ENCODE data around the gene TTF2.
"Not testable (repeated sequence)": the region's sequence is repeated elsewhere in the genome, so short reads cannot be mapped to it uniquely, and the experiment has no call there.

Gene TTF2

DNA sequence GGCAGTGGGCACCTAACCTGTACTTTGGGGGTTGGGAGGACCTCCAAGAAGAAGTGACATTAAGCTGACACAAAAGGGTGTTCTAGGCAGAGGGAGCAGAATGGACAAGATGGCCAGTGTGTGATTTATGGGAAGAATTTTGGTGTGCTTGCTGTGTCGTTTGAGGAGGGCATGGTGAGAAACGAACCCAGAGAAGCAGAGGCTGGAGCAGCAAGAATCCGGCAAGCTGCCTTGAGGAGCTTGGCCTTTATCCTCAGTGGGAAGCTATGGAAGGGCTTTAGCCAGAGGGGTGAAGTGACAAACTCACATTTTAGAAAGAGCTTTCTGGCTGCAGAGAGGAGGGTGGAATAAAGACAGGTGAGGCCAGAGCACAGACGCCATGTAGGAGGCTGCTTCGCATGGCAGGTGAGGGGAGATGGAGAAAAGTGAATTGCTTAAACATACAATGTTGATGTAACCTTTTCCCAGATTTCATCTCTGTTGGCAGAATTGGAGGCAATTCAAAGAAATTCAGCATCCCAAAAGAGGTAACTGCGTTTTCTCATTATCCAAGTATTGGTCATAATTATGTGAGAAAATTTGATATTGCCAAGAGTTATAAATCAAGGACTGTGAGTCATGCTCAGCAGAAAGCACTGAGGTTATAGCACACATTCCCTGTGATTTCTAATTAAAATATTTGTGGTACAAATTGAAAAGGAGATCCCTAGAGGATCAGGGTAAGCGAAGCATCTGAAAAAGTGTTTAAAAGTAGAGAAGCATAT, 34.9 kb downstream of the TTF2 start:
- Mint-ChIP-seq H3K27ac (peak overlapping the region; percentile 17), H3K9me3 (no peaks in the 10 kb centered on the region), H3K4me3 (no peak overlapping the region), H3K36me3 (peaks cover 97% of the 10 kb centered on the region), H3K4me1 (peaks cover 6% of the 10 kb centered on the region)
- DNase-seq (ENCODE audit: low spot score in 2 of 2) (no peak), ATAC-seq (no peak)

DNA sequence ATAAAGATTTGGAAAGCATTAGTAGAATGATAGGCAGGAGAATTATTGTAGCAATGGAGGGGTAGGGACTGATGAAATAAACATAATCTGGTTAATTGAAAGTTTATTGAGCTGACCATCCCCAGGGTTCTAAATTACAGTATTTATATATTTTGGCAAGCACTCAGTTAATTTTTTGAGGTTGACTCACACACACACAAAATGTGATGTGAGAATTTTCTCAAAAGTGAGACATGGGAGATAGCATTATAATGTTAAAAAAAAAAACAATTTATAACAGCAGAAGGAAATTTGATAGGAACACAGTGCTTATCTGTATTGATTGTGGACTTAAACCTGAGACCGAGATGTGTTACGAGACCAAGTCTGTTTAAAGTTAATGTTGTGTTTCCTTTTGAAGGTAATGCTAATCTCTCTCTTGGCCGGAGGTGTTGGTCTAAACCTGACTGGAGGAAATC, 36.9 kb downstream of the TTF2 start:
- no peaks in the 10 kb centered on the region for H3K9me3 Mint-ChIP-seq
- H3K4me3 Mint-ChIP-seq, result no peak overlapping the region
- ATAC-seq, result no peak
- peaks cover 6% of the 10 kb centered on the region for H3K4me1 Mint-ChIP-seq
- no peak for DNase-seq (ENCODE audit: low spot score in 2 of 2)
- H3K36me3 Mint-ChIP-seq, result peaks cover 97% of the 10 kb centered on the region
- peak overlapping the region; percentile 2 for H3K27ac Mint-ChIP-seq

DNA sequence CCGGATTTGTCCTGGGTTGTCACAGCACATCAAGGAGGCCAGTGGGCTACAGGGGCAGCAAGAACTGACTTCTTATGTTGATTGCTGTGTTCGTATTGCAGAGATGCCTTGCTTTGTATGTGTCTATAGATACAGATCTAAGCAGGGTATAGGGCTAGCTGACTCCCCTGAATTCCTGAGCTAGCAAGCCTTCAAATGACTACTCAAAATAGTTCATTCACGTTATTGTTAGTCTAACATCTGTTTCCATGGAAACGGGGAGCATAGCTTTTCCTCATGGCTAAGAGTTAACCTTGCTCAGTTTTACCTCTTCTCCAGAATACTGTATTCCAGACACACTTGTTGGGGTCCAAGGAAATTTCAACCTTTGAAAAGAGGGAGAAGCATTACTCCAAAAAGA, 37.3 kb downstream of the TTF2 start:
- Mint-ChIP-seq H3K27ac (peak overlapping the region; percentile 2), H3K9me3 (no peaks in the 10 kb centered on the region), H3K36me3 (peaks cover 97% of the 10 kb centered on the region), H3K4me1 (peaks cover 6% of the 10 kb centered on the region), H3K4me3 (no peak overlapping the region)
- DNase-seq (ENCODE audit: low spot score in 2 of 2) (no peak), ATAC-seq (no peak)

DNA sequence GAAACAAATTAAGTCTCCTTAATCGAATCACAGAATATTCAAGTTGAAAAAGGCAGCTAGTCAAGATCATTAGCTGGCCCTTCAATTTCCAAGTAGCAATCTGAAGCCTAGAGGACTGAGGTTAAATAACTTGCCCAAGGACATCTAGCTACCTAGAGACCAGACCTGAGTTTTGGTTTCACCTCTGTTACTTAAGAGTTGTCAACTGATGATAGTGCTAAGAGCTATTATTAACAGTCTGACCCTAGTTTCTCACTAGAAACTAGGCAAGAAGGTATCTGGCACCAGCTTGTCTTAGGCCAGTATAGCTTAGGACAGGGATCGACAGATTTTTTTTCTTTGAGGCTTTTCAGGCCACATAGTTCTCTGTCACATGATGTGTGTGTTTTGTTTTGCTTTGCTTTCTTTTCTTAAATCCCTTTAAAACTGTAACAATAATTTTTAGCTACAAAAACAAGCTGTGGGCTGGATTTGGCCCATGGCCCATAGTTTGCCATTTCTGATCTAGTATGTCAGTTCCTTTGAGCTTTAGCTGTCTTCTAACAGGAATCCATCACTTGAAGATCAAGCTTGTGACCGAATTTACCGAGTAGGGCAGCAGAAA, 38.3 kb downstream of the TTF2 start:
- H3K36me3 Mint-ChIP-seq, result peaks cover 97% of the 10 kb centered on the region
- H3K4me3 Mint-ChIP-seq, result no peak overlapping the region
- H3K27ac Mint-ChIP-seq, result no peak overlapping the region
- H3K4me1 Mint-ChIP-seq, result peaks cover 6% of the 10 kb centered on the region
- no peak for DNase-seq (ENCODE audit: low spot score in 2 of 2)
- H3K9me3 Mint-ChIP-seq, result no peaks in the 10 kb centered on the region
- no peak for ATAC-seq

DNA sequence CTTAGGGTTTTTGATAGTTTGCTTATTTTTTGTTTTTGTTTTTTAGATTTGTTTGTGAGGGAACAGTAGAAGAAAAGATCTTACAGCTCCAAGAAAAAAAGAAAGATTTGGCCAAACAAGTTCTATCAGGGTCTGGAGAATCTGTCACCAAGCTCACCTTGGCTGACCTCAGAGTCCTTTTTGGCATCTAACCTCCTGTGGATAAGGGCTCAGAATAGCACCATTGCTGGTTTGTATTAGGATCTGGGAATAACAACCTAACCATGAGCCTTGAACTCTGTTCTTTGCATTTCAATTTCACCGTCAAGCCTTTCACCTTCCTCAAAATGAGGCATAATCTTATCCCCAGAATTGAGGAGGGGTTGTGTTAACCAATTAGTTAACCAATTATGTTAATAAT, 41.2 kb downstream of the TTF2 start:
- no peak for DNase-seq (ENCODE audit: low spot score in 2 of 2)
- no peaks in the 10 kb centered on the region for H3K4me1 Mint-ChIP-seq
- H3K27ac Mint-ChIP-seq, result no peak overlapping the region
- H3K9me3 Mint-ChIP-seq, result no peaks in the 10 kb centered on the region
- no peak overlapping the region for H3K4me3 Mint-ChIP-seq
- peaks cover 74% of the 10 kb centered on the region for H3K36me3 Mint-ChIP-seq
- ATAC-seq, result no peak

DNA sequence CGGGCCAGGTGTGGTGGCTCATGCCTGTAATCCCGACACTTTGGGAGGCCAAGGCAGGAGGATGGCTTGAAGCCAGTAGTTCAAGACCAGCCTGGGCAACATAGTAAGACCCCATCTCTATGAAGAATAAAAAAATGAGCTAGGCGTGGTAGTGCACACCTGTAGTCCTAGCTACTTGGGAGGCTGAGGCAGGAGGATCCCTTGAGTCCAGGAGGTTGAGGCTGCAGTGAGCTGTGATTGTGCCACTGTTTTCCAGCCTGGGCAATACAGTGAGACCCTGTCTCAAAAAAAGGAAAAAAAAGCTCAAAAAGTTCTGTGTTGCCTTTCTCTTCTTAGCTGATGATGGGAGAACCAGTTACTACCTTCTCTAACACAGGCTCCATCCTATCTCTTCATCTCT, 41.7 kb downstream of the TTF2 start:
- H3K9me3 Mint-ChIP-seq; ATAC-seq; H3K4me1 Mint-ChIP-seq; H3K4me3 Mint-ChIP-seq; DNase-seq (ENCODE audit: low spot score in 2 of 2); H3K27ac Mint-ChIP-seq: not testable (repeated sequence)
- peaks cover 69% of the 10 kb centered on the region for H3K36me3 Mint-ChIP-seq

DNA sequence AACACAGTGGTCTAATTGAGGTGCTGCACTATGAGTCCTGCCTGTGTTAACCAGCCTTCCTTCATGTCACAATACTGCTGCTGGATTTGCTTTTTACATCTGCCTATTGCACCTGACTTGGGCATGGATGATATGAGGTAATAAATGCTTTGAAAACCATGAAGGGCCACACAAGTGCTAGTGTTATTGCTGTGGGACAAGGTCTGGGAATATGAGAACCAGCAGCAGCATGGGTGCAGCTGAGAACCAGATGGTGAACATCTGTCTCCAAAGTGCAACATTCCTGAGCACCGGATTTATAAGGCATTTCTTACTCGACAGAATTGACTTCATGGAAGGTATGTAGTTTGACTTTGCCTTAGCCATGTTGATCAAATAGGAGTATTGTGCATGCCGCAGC, 44.9 kb downstream of the TTF2 start:
- ATAC-seq (no peak), DNase-seq (ENCODE audit: low spot score in 2 of 2) (no peak)
- H3K4me3 Mint-ChIP-seq, result no peak overlapping the region
- H3K36me3 Mint-ChIP-seq, result peaks cover 42% of the 10 kb centered on the region
- H3K27ac Mint-ChIP-seq, result no peak overlapping the region
- peaks cover 12% of the 10 kb centered on the region for H3K4me1 Mint-ChIP-seq
- no peaks in the 10 kb centered on the region for H3K9me3 Mint-ChIP-seq

DNA sequence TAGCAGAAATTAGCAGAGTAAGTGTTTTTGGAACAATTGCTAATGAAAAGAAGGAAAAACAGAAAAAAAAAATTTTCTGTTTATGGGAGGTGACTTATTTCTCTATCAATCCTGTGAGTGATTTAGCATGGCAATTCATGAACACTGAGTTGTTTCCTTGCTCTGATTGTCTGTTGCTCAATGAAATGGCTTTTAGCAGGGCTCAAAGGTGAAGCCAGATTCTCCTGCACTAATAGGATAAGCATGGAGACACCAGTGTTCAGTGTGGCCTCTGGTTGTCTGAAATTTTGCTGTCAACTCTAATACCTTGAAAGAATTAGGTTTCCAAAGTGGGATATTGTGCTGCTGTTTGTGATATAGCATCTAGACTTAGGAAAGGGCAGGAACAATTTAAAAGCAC, 45.6 kb downstream of the TTF2 start:
- Mint-ChIP-seq H3K4me1 (peaks cover 17% of the 10 kb centered on the region), H3K4me3 (no peak overlapping the region), H3K9me3 (no peaks in the 10 kb centered on the region), H3K36me3 (peaks cover 35% of the 10 kb centered on the region), H3K27ac (no peak overlapping the region)
- ATAC-seq (no peak), DNase-seq (ENCODE audit: low spot score in 2 of 2) (no peak)

DNA sequence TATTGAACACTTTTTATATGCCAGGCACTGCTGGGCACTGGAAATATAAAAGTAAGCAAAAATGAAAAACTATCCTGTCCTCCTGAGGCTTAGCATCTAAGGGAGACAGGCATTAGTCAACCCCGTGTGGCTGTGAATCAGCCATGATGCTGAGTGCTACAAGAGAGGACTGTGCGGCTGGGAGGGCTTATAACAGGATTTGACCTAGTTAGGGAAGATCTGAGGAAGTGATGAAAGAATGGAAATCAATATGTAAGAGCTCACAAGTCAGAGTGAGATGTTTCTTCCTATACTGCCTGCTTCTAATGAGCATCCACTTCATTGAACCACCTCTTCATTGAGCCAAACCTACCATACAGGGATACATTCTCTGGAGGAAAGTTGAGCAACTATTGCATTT, 46.4 kb downstream of the TTF2 start:
- peak overlapping the region; percentile 35 for H3K27ac Mint-ChIP-seq
- no peak overlapping the region for H3K4me3 Mint-ChIP-seq
- H3K9me3 Mint-ChIP-seq, result no peaks in the 10 kb centered on the region
- H3K4me1 Mint-ChIP-seq, result peaks cover 20% of the 10 kb centered on the region
- no peak for DNase-seq (ENCODE audit: low spot score in 2 of 2)
- ATAC-seq, result peak; percentile 85
- H3K36me3 Mint-ChIP-seq, result peaks cover 27% of the 10 kb centered on the region

DNA sequence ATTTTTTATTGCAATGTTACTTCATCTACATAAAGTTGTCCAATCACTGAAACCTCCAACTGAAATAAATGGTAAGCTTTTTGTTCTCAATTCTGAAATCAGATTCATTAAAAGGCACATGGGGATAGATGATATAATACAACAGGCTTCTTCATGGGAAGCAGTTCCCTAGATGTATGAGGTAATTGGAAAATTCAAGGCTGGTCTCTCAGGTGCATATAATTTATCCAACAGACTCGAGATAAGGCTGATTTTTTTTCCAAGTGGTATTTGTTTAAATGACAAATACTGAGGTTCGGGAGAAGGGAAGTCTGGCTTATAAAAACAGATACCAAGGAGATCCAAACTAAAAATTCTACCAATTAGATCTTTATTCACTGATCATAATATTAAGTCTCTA, 47.2 kb downstream of the TTF2 start:
- peaks cover 19% of the 10 kb centered on the region for H3K36me3 Mint-ChIP-seq
- peaks cover 20% of the 10 kb centered on the region for H3K4me1 Mint-ChIP-seq
- H3K27ac Mint-ChIP-seq, result no peak overlapping the region
- no peak overlapping the region for H3K4me3 Mint-ChIP-seq
- no peaks in the 10 kb centered on the region for H3K9me3 Mint-ChIP-seq
- ATAC-seq, result no peak
- no peak for DNase-seq (ENCODE audit: low spot score in 2 of 2)

DNA sequence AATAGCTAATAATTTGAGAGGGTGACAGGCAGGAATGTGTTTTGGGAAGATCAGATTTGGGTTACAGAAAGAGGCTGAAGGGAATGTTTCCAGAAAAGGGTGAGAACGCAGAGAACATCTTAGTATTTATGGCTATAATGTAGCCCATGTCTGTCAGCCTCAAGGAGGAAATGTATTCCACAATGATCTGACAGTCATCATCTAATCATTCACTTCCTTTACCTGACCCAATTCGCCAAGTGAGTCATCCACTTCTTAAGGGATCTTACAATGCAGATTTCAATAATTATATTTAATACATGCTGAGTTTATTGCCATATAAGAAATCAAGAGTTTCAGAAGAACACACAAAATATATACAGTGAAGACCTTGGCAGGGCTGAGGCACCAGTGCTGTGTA, 50.6 kb downstream of the TTF2 start:
- peak; percentile 72 for ATAC-seq
- Mint-ChIP-seq H3K9me3 (no peaks in the 10 kb centered on the region), H3K4me1 (peaks cover 20% of the 10 kb centered on the region), H3K4me3 (peak overlapping the region; percentile 6), H3K27ac (peak overlapping the region; percentile 38), H3K36me3 (peaks cover 5% of the 10 kb centered on the region)
- no peak for DNase-seq (ENCODE audit: low spot score in 2 of 2)

DNA sequence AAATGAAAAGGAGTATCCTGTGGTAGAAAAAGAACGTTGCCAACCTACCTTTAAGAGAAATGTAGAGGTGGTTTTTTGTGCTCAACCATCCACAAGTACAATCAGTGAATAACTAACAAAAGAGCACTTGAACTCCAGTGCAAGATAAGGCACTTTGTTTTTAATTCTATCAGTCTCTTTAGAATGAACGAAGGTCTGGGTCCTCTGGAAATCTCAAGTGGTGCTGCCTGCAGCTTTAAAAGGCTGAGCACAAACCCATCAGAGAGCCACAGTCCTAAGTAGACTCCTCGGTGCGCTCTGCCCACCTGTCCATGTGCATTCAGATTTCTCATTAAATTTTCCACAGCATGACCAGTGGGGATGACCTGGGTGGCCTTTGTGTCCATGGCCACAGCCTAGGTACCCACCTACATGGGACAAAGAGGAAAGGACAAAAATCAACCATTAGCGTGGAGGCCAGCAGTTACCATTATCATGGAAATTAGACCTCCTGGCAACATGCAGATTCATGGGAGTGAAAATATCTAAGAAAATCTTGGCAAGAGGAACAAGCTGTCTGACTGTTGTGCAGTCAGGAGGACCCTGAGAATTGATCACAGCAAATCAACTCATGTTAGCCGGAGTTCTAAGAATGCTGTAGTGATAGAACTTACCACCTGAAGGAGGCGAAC, 52.1 kb downstream of the TTF2 start:
- peaks cover 20% of the 10 kb centered on the region for H3K4me1 Mint-ChIP-seq
- ATAC-seq, result no peak
- H3K9me3 Mint-ChIP-seq, result no peaks in the 10 kb centered on the region
- H3K27ac Mint-ChIP-seq, result no peak overlapping the region
- peaks cover 5% of the 10 kb centered on the region for H3K36me3 Mint-ChIP-seq
- H3K4me3 Mint-ChIP-seq, result no peak overlapping the region
- DNase-seq (ENCODE audit: low spot score in 2 of 2), result no peak

DNA sequence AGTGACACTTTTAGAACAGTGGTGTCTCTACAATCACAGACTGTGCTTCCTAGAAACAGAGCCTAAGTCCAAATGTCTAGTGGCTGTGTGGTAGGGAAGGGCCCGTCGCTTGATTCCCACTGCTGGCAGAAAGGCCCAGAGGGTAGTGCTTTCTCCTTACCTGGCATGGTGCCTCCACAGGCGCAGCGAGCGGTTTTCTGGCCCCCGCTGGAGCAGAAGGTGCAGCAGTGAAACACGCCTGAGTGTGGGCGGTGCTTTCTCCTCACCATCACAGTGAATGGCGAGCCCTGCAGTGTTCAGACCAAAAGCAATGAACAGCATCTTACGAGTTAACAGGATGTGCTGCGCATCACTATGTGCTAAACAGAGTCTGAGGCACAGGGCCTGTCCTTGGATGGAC, 53.1 kb downstream of the TTF2 start:
- Mint-ChIP-seq H3K27ac (no peak overlapping the region), H3K4me1 (peaks cover 20% of the 10 kb centered on the region), H3K9me3 (no peaks in the 10 kb centered on the region), H3K4me3 (no peak overlapping the region), H3K36me3 (peaks cover 5% of the 10 kb centered on the region)
- no peak for ATAC-seq
- DNase-seq (ENCODE audit: low spot score in 2 of 2), result no peak

DNA sequence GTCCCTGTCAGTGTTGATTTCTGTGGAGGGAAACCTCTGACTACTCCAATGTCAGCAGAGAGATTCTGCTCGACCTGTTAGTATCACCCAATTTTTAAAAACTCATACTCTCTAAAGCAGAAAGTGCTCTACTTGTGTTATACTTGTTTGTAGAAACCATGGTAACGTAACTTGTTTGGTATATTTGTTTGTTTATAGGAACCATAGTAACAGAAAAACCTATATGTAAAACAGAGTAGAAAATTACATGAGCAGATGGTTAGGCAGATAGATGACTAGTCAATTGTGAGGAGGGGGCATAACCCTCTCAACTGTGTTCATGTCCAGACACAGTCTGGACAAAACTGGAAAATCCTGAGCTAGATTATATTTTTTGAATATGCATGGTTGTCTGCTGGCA, 54.8 kb downstream of the TTF2 start:
- H3K9me3 Mint-ChIP-seq, result no peaks in the 10 kb centered on the region
- no peak overlapping the region for H3K27ac Mint-ChIP-seq
- no peak overlapping the region for H3K4me3 Mint-ChIP-seq
- ATAC-seq, result no peak
- no peaks in the 10 kb centered on the region for H3K36me3 Mint-ChIP-seq
- no peak for DNase-seq (ENCODE audit: low spot score in 2 of 2)
- peaks cover 8% of the 10 kb centered on the region for H3K4me1 Mint-ChIP-seq

DNA sequence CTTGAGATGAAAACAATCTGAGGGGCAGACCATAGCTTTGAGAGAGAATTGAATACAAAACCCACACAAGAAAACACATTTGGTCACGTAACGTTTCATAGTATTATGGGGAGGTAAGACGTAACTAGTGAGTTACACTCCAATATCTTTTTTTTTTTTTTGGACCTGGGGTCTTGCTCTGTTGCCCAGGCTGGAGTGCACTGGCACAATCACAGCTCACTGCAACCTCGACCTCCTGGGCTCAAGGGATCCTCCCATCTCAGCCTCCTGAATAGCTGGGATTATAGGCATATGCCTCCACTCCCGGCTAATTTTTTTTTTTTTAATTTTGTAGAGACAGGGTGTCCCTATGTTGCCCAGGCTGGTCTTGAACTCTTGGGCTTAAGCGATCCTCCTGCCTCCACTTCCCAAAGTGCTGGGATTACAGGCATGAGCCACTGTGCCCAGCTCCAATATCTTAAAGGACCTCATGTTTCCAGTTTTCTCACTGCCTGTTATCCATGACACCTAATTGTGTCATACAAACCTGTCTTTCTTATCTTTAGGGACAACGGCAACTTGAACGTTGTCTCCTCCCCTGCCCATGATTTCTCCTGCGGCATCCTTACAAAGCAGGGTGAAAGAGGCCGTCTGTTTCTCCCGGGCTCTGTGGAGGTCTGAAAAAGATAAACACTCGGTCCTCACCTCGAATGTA, 56.1 kb downstream of the TTF2 start:
- ATAC-seq, result no peak
- Mint-ChIP-seq H3K4me1 (peaks cover 6% of the 10 kb centered on the region), H3K27ac (no peak overlapping the region), H3K4me3 (no peak overlapping the region), H3K9me3 (no peaks in the 10 kb centered on the region), H3K36me3 (no peaks in the 10 kb centered on the region)
- no peak for DNase-seq (ENCODE audit: low spot score in 2 of 2)

Data from stimulated activated effector memory CD8-positive, alpha-beta T cell treated with anti-CD3 and anti-CD28 coated beads, Interleukin-12 subunit alpha, Interleukin-12 subunit beta, amount 100 ng/mL, for 72 hours (primary cell).